ENCODE data around the gene EPOP. TPM values are rescaled to one million over a fixed set of nuclear protein-coding genes. Genes with fewer than 3 reads are reported as not detected.

The EPOP gene
- total and polyA plus RNA-seq, 2 of the 13 experiments (the other 11 are each of a cell fraction or from before 2014, with no cell fraction given) = 14.7 to 37.8 TPM

DNA sequence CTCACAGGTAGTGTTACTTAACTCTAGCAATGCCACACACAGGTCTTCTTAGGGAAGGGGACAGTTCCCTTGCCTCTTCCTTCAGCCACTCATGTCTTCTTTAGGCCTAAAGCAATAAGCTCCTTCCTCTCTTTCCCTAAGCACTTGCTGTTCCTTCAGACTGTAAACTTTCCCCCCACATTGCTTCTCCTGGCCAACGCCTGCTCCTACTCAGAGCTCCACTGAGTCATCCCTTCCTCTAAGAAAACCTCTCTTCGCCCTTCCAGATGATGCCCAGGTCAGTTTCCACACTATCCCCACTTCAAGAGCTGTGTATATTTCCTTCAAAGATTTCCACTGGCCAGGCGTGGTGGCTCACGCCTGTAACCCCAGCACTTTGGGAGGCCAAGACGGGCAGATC lies 12.5 kb upstream of the EPOP start:
- ChIA-PET CTCF (ENCODE audit: low intra/inter-chr PET ratio, low total read pairs) (no interaction called here), POLR2A (interaction anchor here (0.7 to 1.3 kb wide), 6 partner anchors 10 to 18 kb away, joined by 3 to 5 read pairs (median 4); partner anchors contain the start of genes EPOP and MLLT6)
- intact Hi-C loops (cut with micrococcal nuclease; ENCODE audit: unreplicated experiment) (no loop called here), in situ Hi-C loops (cut with HindIII; ENCODE audit: extremely low pct_ligation_motif_present, low pct_unique_long_range_greater_than_20kb) (no loop called here)
- 54% methylated on average over 5 of the region's 5 CpGs for WGBS (ENCODE audit: low lambda C conversion rate)
- Histone ChIP-seq H3K4me3 (replicated peaks in 1 of 3; ENCODE audit: insufficient read depth in 1 of 3, low read depth in 2 of 3, low read length in 3 of 3) (no peak overlapping the region), H4K20me1 (ENCODE audit: insufficient read depth, low read length) (no peaks in the 10 kb centered on the region), H2AFZ (ENCODE audit: low read length) (no peak overlapping the region), H3K9ac (ENCODE audit: insufficient read depth, low read depth, low read length) (no peak overlapping the region), H3K27me3 (ENCODE audit: control insufficient read depth in 1 of 2, insufficient read depth in 2 of 2, low read length in 2 of 2) (peaks cover 2 to 16% of the 10 kb centered on the region in 2 experiments), H3K4me2 (ENCODE audit: low read depth, low read length) (no peak overlapping the region), H3K79me2 (ENCODE audit: insufficient read depth, low read length) (no peaks in the 10 kb centered on the region), H3K27ac (ENCODE audit: extremely low read length, insufficient read depth, low read length) (no peak overlapping the region), H3K4me1 (ENCODE audit: insufficient read depth, low read length) (peaks cover 35% of the 10 kb centered on the region), H3K36me3 (replicated peaks in 1 of 2; ENCODE audit: control insufficient read depth in 1 of 2, insufficient read depth in 2 of 2, low read length in 2 of 2) (no peaks in the 10 kb centered on the region), H3K9me3 (ENCODE audit: low read length) (no peaks in the 10 kb centered on the region)
- FAIRE-seq = no peak
- no peak for TF ChIP-seq PHF5A (CRISPR knock-in tag; IDR thresholded peaks at IDR 0.05; ENCODE audit: low read depth, unreplicated experiment)
- no peak for TF ChIP-seq PHF8 (CRISPR knock-in tag; IDR thresholded peaks at IDR 0.05)
- TF ChIP-seq, protein P1, sequence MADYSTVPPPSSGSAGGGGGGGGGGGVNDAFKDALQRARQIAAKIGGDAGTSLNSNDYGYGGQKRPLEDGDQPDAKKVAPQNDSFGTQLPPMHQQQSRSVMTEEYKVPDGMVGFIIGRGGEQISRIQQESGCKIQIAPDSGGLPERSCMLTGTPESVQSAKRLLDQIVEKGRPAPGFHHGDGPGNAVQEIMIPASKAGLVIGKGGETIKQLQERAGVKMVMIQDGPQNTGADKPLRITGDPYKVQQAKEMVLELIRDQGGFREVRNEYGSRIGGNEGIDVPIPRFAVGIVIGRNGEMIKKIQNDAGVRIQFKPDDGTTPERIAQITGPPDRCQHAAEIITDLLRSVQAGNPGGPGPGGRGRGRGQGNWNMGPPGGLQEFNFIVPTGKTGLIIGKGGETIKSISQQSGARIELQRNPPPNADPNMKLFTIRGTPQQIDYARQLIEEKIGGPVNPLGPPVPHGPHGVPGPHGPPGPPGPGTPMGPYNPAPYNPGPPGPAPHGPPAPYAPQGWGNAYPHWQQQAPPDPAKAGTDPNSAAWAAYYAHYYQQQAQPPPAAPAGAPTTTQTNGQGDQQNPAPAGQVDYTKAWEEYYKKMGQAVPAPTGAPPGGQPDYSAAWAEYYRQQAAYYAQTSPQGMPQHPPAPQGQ (CRISPR knock-in tag; IDR thresholded peaks at IDR 0.05; ENCODE audit: borderline replicate concordance) = no peak
- no peak for TF ChIP-seq SP1 (IDR thresholded peaks at IDR 0.05)
- TF ChIP-seq SP1 (CRISPR knock-in tag; IDR thresholded peaks at IDR 0.05) = no peak
- no peak for TF ChIP-seq ARNT (IDR thresholded peaks at IDR 0.05)
- no peak for TF ChIP-seq ZNF879 (CRISPR knock-in tag; IDR thresholded peaks at IDR 0.05)
- no peak for TF ChIP-seq POLR2A (IDR thresholded peaks at IDR 0.05; ENCODE audit: insufficient read depth in 1 of 2, low read depth in 2 of 2, low read length in 2 of 2)
- TF ChIP-seq KLF13 (CRISPR knock-in tag; IDR thresholded peaks at IDR 0.05) = no peak
- TF ChIP-seq, protein P2, sequence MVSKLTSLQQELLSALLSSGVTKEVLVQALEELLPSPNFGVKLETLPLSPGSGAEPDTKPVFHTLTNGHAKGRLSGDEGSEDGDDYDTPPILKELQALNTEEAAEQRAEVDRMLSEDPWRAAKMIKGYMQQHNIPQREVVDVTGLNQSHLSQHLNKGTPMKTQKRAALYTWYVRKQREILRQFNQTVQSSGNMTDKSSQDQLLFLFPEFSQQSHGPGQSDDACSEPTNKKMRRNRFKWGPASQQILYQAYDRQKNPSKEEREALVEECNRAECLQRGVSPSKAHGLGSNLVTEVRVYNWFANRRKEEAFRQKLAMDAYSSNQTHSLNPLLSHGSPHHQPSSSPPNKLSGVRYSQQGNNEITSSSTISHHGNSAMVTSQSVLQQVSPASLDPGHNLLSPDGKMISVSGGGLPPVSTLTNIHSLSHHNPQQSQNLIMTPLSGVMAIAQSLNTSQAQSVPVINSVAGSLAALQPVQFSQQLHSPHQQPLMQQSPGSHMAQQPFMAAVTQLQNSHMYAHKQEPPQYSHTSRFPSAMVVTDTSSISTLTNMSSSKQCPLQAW (CRISPR knock-in tag; IDR thresholded peaks at IDR 0.05) = no peak
- TF ChIP-seq RAD51 (IDR thresholded peaks at IDR 0.05; ENCODE audit: borderline replicate concordance) = no peak
- TF ChIP-seq, protein P3, sequence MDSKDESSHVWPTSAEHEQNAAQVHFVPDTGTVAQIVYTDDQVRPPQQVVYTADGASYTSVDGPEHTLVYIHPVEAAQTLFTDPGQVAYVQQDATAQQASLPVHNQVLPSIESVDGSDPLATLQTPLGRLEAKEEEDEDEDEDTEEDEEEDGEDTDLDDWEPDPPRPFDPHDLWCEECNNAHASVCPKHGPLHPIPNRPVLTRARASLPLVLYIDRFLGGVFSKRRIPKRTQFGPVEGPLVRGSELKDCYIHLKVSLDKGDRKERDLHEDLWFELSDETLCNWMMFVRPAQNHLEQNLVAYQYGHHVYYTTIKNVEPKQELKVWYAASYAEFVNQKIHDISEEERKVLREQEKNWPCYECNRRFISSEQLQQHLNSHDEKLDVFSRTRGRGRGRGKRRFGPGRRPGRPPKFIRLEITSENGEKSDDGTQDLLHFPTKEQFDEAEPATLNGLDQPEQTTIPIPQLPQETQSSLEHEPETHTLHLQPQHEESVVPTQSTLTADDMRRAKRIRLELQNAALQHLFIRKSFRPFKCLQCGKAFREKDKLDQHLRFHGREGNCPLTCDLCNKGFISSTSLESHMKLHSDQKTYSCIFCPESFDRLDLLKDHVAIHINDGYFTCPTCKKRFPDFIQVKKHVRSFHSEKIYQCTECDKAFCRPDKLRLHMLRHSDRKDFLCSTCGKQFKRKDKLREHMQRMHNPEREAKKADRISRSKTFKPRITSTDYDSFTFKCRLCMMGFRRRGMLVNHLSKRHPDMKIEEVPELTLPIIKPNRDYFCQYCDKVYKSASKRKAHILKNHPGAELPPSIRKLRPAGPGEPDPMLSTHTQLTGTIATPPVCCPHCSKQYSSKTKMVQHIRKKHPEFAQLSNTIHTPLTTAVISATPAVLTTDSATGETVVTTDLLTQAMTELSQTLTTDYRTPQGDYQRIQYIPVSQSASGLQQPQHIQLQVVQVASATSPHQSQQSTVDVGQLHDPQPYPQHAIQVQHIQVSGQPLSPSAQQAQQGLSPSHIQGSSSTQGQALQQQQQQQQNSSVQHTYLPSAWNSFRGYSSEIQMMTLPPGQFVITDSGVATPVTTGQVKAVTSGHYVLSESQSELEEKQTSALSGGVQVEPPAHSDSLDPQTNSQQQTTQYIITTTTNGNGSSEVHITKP (CRISPR knock-in tag; IDR thresholded peaks at IDR 0.05; ENCODE audit: low read depth) = no peak
- TF ChIP-seq RNF2 (conservative IDR thresholded peaks at IDR 0.05; ENCODE audit: low read depth) = no peak
- no peak for TF ChIP-seq ZNF124 (CRISPR knock-in tag; IDR thresholded peaks at IDR 0.05)
- TF ChIP-seq, protein P4, sequence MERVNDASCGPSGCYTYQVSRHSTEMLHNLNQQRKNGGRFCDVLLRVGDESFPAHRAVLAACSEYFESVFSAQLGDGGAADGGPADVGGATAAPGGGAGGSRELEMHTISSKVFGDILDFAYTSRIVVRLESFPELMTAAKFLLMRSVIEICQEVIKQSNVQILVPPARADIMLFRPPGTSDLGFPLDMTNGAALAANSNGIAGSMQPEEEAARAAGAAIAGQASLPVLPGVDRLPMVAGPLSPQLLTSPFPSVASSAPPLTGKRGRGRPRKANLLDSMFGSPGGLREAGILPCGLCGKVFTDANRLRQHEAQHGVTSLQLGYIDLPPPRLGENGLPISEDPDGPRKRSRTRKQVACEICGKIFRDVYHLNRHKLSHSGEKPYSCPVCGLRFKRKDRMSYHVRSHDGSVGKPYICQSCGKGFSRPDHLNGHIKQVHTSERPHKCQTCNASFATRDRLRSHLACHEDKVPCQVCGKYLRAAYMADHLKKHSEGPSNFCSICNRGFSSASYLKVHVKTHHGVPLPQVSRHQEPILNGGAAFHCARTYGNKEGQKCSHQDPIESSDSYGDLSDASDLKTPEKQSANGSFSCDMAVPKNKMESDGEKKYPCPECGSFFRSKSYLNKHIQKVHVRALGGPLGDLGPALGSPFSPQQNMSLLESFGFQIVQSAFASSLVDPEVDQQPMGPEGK (CRISPR knock-in tag; IDR thresholded peaks at IDR 0.05) = no peak
- TF ChIP-seq ZNF546 (CRISPR knock-in tag; conservative IDR thresholded peaks at IDR 0.05) = no peak
- ATAC-seq = no peak
- no TSS peak for BruUV-seq (replicated peaks)
- DNase-seq (ENCODE audit: low spot score) = no peak
